GM12878 (cell line): ENCODE measurements around the gene RFT1. TPM values are rescaled to one million over a fixed set of nuclear protein-coding genes. Genes with fewer than 3 reads are reported as not detected.

Experiments used
- BHLHE40 ChIP-seq, 2 experiments: fragments of 450-650 bp in 1 of 2; IDR thresholded peaks; 2 replicates each; pipeline ENCODE4 v1.6.1; 2011 to 2017; ENCODE audit warnings: low read depth in 2 of 2, borderline replicate concordance in 1 of 2, improper control_type of control experiment in 1 of 2, low read length in 1 of 2, mild to moderate bottlenecking in 1 of 2
- CHD1 ChIP-seq: IDR thresholded peaks from 2 replicates; pipeline ENCODE4 v1.6.1; 2012; ENCODE audit warnings: low read depth, low read length, improper control_type of control experiment
- DPF2 ChIP-seq: fragments of 450-650 bp; IDR thresholded peaks from 2 replicates; pipeline ENCODE4 v1.6.1; 2017; ENCODE audit warnings: mild to moderate bottlenecking
- FOS ChIP-seq: IDR thresholded peaks from 3 replicates; pipeline ENCODE4 v1.6.1; 2011; ENCODE audit warnings: borderline replicate concordance; ENCODE audit not compliant: insufficient read length; ENCODE audit errors: extremely low read depth
- HDAC6 ChIP-seq: fragments of 200-600 bp; sonication (generic); IDR thresholded peaks from one replicate; pipeline ENCODE4 v1.8.0; 2017; ENCODE audit warnings: antibody characterized with exemption; ENCODE audit not compliant: unreplicated experiment
- IKZF1 ChIP-seq: fragments of 450-650 bp; conservative IDR thresholded peaks from 2 replicates; pipeline ENCODE4 v1.6.1; 2017; ENCODE audit warnings: antibody characterized with exemption, mild to moderate bottlenecking
- MEF2B ChIP-seq: fragments of 450-650 bp; IDR thresholded peaks from 2 replicates; pipeline ENCODE4 v1.6.1; 2018; ENCODE audit warnings: mild to moderate bottlenecking, moderate library complexity; ENCODE audit not compliant: partially characterized antibody, poor library complexity, severe bottlenecking
- MTA2 ChIP-seq: fragments of 450-650 bp; IDR thresholded peaks from 2 replicates; pipeline ENCODE4 v1.6.1; 2016; ENCODE audit warnings: low read depth, mild to moderate bottlenecking, moderate library complexity
- MXI1 ChIP-seq: fragments of 150-350 bp; IDR thresholded peaks from 2 replicates; pipeline ENCODE4 v1.6.1; 2011; ENCODE audit warnings: low read depth, mild to moderate bottlenecking, inconsistent platforms, low read length, improper control_type of control experiment
- NFYA ChIP-seq: IDR thresholded peaks from 2 replicates; pipeline ENCODE4 v1.6.1; 2011; ENCODE audit warnings: low read depth, mild to moderate bottlenecking, low read length, improper control_type of control experiment, borderline replicate concordance
- NR2C2 ChIP-seq: IDR thresholded peaks from 2 replicates; pipeline ENCODE4 v1.6.1; 2011; ENCODE audit warnings: borderline replicate concordance, low read depth; ENCODE audit not compliant: control insufficient read depth, insufficient read length
- RBBP5 ChIP-seq: fragments of 200-600 bp; sonication (generic); conservative IDR thresholded peaks from 2 replicates; pipeline ENCODE4 v1.6.1; 2016
- SIN3A ChIP-seq: IDR thresholded peaks from 2 replicates; pipeline ENCODE4 v1.6.1; 2012; ENCODE audit warnings: low read depth, low read length, improper control_type of control experiment
- SMC3 ChIP-seq: IDR thresholded peaks from 2 replicates; pipeline ENCODE4 v1.6.1; 2011; ENCODE audit warnings: low read length, improper control_type of control experiment, borderline replicate concordance
- TAF1 ChIP-seq: IDR thresholded peaks from 2 replicates; pipeline ENCODE4 v1.6.1; 2011; ENCODE audit warnings: mild to moderate bottlenecking, low read depth, low read length, borderline replicate concordance
- TCF7 ChIP-seq: IDR thresholded peaks from 2 replicates; pipeline ENCODE4 v1.6.1; 2014; ENCODE audit warnings: antibody characterized with exemption, borderline replicate concordance
- ZSCAN29 ChIP-seq: fragments of 450-650 bp; IDR thresholded peaks from 2 replicates; pipeline ENCODE4 v1.6.1; 2017; ENCODE audit warnings: mild to moderate bottlenecking, moderate library complexity
- ZZZ3 ChIP-seq: IDR thresholded peaks from 2 replicates; pipeline ENCODE4 v1.6.1; 2011; ENCODE audit warnings: low read depth; ENCODE audit not compliant: control insufficient read depth, insufficient read length
- polyA plus RNA-seq, 11 experiments: library from polyadenylated mRNA; depleted of rRNA in 4 of 11; unstranded in 6 of 11; stranded (reverse) in 5 of 11; fragments of >200 nt; fragmentation: Nextera tagmentation in 4 of 11; fragmentation: Illumina TruSeq in 1 of 11; extraction: Ambion mirVana in 4 of 11; extraction: Trizol in 1 of 11; gene quantifications; 1 replicate in 1 of 11; 2 replicates in 10 of 11; pipeline versions ENCODE4 v1.2.1 to v1.2.3, GENCODE V29; 2011 to 2016; ENCODE audit warnings: inconsistent platforms in 2 of 11, missing spikeins in 2 of 11, low read depth in 1 of 11
- total RNA-seq, 4 experiments: library from RNA; depleted of rRNA in 3 of 4; stranded (reverse); fragments of >200 nt in 3 of 4; fragmentation: Illumina TruSeq in 1 of 4; extraction: Trizol in 1 of 4; gene quantifications; 2 replicates each; pipeline versions ENCODE4 v1.2.1 to v1.2.3, GENCODE V29; 2013 to 2021
- TF ChIP-seq, protein P1 (sequence below): IDR thresholded peaks from 2 replicates; pipeline ENCODE4 v1.6.1; 2012; ENCODE audit warnings: low read length, inconsistent platforms
- TF ChIP-seq, protein P2 (sequence below): IDR thresholded peaks from 2 replicates; pipeline ENCODE4 v1.6.1; 2012; ENCODE audit warnings: mild to moderate bottlenecking, low read depth, low read length
- TF ChIP-seq, protein P3 (sequence below): fragments of 150-350 bp; IDR thresholded peaks from 2 replicates; pipeline ENCODE4 v1.6.1; 2014; ENCODE audit warnings: mild to moderate bottlenecking, low read depth, low read length
- TF ChIP-seq, protein P4 (sequence below): fragments of 450-650 bp; IDR thresholded peaks from 2 replicates; pipeline ENCODE4 v1.6.1; 2017; ENCODE audit warnings: mild to moderate bottlenecking, low read depth, inconsistent platforms; ENCODE audit not compliant: poor library complexity, severe bottlenecking

Gene RFT1
- total and polyA plus RNA-seq, 10 of the 15 experiments (the other 5 are each of a cell fraction or from before 2014, with no cell fraction given), result 16.6 to 75.1 (median 34.5) TPM

DNA sequence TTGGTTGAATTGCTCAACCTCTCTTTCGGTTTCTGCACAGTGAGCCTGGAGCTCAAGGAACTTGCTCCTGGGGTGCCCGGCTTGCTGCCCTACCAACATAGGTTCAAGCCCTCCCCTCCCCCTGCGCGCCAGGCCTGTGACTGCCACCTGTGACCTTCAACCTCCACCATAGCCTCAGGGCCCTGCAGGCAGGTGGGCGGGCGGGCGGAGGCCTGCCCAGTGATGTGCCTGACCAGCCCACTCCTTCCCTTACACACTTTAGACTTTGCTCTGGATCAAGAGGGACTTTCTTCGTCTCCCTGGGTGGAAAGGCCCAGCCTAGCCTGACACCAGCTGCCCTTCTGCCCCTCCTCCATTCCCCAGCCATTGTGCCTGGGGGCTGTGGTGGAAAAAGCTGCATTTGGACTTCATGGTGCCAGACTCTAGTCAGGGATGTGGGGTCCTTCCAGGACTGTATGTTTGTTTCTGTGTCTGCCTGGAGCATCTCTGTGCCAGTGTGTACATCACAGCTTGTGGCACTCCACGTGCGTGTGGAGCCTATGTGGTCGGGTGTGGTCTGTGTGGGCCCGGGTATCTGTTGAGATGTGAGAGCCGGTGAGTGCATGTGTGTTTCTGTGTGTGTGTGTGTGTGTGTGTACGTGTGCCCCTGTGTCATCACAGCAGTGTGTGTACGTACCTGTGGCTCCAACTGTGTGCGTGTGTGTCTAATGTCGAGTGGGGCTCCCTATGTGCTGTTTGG is 40.3 kb upstream of the RFT1 start (continued):
- TF ChIP-seq, protein P1, sequence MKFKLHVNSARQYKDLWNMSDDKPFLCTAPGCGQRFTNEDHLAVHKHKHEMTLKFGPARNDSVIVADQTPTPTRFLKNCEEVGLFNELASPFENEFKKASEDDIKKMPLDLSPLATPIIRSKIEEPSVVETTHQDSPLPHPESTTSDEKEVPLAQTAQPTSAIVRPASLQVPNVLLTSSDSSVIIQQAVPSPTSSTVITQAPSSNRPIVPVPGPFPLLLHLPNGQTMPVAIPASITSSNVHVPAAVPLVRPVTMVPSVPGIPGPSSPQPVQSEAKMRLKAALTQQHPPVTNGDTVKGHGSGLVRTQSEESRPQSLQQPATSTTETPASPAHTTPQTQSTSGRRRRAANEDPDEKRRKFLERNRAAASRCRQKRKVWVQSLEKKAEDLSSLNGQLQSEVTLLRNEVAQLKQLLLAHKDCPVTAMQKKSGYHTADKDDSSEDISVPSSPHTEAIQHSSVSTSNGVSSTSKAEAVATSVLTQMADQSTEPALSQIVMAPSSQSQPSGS, result no peak
- TF ChIP-seq RBBP5 (no peak), CHD1 (no peak), TAF1 (no peak), SIN3A (0 out of 2 replicates have a peak, but pooled peaks have one; percentile 23), NR2C2 (peak; percentile 33), NFYA (no peak), HDAC6 (no peak), MTA2 (peak; percentile 42; the same call in 1 of the 2 replicates), BHLHE40 (IDR thresholded peaks at IDR 0.05; ENCODE audit: borderline replicate concordance in 1 of 2, low read depth in 2 of 2, low read length in 1 of 2) (peak; percentile 69 to 81), MEF2B (peak; percentile 40), DPF2 (peak; percentile 65; the same call in 1 of the 2 replicates), MXI1 (peak; percentile 76; the same call in 1 of the 2 replicates), ZSCAN29 (no peak), ZZZ3 (no peak), TCF7 (no peak), IKZF1 (peak; percentile 86), SMC3 (no peak), FOS (no peak)
- TF ChIP-seq, protein P2, sequence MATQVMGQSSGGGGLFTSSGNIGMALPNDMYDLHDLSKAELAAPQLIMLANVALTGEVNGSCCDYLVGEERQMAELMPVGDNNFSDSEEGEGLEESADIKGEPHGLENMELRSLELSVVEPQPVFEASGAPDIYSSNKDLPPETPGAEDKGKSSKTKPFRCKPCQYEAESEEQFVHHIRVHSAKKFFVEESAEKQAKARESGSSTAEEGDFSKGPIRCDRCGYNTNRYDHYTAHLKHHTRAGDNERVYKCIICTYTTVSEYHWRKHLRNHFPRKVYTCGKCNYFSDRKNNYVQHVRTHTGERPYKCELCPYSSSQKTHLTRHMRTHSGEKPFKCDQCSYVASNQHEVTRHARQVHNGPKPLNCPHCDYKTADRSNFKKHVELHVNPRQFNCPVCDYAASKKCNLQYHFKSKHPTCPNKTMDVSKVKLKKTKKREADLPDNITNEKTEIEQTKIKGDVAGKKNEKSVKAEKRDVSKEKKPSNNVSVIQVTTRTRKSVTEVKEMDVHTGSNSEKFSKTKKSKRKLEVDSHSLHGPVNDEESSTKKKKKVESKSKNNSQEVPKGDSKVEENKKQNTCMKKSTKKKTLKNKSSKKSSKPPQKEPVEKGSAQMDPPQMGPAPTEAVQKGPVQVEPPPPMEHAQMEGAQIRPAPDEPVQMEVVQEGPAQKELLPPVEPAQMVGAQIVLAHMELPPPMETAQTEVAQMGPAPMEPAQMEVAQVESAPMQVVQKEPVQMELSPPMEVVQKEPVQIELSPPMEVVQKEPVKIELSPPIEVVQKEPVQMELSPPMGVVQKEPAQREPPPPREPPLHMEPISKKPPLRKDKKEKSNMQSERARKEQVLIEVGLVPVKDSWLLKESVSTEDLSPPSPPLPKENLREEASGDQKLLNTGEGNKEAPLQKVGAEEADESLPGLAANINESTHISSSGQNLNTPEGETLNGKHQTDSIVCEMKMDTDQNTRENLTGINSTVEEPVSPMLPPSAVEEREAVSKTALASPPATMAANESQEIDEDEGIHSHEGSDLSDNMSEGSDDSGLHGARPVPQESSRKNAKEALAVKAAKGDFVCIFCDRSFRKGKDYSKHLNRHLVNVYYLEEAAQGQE, result 0 out of 2 replicates have a peak, but pooled peaks have one; percentile 11
- TF ChIP-seq, protein P3, sequence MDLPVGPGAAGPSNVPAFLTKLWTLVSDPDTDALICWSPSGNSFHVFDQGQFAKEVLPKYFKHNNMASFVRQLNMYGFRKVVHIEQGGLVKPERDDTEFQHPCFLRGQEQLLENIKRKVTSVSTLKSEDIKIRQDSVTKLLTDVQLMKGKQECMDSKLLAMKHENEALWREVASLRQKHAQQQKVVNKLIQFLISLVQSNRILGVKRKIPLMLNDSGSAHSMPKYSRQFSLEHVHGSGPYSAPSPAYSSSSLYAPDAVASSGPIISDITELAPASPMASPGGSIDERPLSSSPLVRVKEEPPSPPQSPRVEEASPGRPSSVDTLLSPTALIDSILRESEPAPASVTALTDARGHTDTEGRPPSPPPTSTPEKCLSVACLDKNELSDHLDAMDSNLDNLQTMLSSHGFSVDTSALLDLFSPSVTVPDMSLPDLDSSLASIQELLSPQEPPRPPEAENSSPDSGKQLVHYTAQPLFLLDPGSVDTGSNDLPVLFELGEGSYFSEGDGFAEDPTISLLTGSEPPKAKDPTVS, result no peak
- TF ChIP-seq, protein P4, sequence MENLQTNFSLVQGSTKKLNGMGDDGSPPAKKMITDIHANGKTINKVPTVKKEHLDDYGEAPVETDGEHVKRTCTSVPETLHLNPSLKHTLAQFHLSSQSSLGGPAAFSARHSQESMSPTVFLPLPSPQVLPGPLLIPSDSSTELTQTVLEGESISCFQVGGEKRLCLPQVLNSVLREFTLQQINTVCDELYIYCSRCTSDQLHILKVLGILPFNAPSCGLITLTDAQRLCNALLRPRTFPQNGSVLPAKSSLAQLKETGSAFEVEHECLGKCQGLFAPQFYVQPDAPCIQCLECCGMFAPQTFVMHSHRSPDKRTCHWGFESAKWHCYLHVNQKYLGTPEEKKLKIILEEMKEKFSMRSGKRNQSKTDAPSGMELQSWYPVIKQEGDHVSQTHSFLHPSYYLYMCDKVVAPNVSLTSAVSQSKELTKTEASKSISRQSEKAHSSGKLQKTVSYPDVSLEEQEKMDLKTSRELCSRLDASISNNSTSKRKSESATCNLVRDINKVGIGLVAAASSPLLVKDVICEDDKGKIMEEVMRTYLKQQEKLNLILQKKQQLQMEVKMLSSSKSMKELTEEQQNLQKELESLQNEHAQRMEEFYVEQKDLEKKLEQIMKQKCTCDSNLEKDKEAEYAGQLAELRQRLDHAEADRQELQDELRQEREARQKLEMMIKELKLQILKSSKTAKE, result no peak
